Measurements from ENCODE around the gene NUFIP2. TPM values are rescaled to one million over a fixed set of nuclear protein-coding genes. Genes with fewer than 3 reads are reported as not detected.

Gene NUFIP2
- total and polyA plus RNA-seq, 2 donors (not counting 1 experiment from before 2014, with no cell fraction given) = 9.6 to 83.5 TPM

DNA sequence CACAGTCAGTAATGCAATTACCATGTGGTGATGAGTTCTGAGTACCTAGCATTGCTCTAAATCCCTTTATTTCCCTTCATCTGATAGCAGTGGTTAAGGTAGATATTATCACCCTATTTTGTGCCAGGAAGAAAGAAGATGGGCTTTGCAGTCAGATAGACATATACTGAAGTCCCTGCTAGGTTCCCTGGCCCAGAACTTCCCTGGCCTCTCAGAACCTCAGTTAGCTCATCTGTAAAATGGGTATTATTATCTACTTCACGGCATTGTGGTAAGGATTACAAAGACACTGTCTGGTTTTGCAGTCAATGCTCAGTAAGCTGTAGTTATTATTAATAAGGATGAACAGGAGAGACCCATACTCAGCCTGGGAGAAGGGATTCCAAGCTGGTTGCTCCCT is 51.9 kb downstream of the NUFIP2 start:
- ChIA-PET POLR2A (no interaction called here), CTCF (interaction anchor here (0.6 to 1.0 kb wide), 3 partner anchors 23 to 101 kb away, joined by 3 to 7 read pairs (median 4); no protein-coding TSS in a partner anchor)
- no peak overlapping the region for H3K4me3 ChIP-seq (ENCODE audit: control extremely low read depth in 1 of 5, extremely low read depth in 1 of 5, insufficient read depth in 1 of 5, low read depth in 2 of 5, low read length in 4 of 5)
- Mint-ChIP-seq H3K4me1 (peaks cover 2% of the 10 kb centered on the region), H3K4me3 (no peak overlapping the region), H3K9me3 (ENCODE audit: insufficient read depth) (no peaks in the 10 kb centered on the region), H3K27ac (no peak overlapping the region), H3K27me3 (no peaks in the 10 kb centered on the region)
- no peak overlapping the region for H3K27ac ChIP-seq (ENCODE audit: low read length in 2 of 2)
- no peaks in the 10 kb centered on the region for H3K27me3 ChIP-seq (replicated peaks in 1 of 4; ENCODE audit: control extremely low read depth in 1 of 4, control insufficient read depth in 3 of 4, insufficient read depth in 4 of 4, low read length in 3 of 4)
- no CpG with 5 or more reads among the region's 1 CpG for WGBS (ENCODE audit: insufficient coverage)
- no peak for TF ChIP-seq CTCF (IDR thresholded peaks at IDR 0.05)
- no peak for TF ChIP-seq EZH2 (IDR thresholded peaks at IDR 0.05; ENCODE audit: borderline replicate concordance, insufficient read depth, low read depth, low read length, poor library complexity, severe bottlenecking)
- peaks cover 0 to 3% of the 10 kb centered on the region in 2 donors for H3K4me1 ChIP-seq (ENCODE audit: control insufficient read depth in 2 of 2, insufficient read depth in 2 of 2, low read length in 2 of 2)
- intact Hi-C loops (cut with micrococcal nuclease) = no loop called here
- no peak overlapping the region for H3K9ac ChIP-seq (ENCODE audit: low read length)
- ATAC-seq (ENCODE audit: low read depth) = no peak
- H3K4me2 ChIP-seq (replicated peaks; ENCODE audit: low read depth, low read length, poor library complexity, severe bottlenecking) = no peak overlapping the region
- H3K9me3 ChIP-seq (ENCODE audit: control extremely low read depth in 1 of 3, control insufficient read depth in 2 of 3, insufficient read depth in 1 of 3, low read length in 2 of 3) = no peaks in the 10 kb centered on the region
- H3K36me3 ChIP-seq (replicated peaks in 1 of 2; ENCODE audit: control extremely low read depth in 1 of 2, control insufficient read depth in 1 of 2, extremely low read depth in 1 of 2, insufficient read depth in 2 of 2, low read length in 1 of 2) = no peaks in the 10 kb centered on the region
- no peaks in the 10 kb centered on the region for H4K20me1 ChIP-seq (ENCODE audit: control insufficient read depth, insufficient read depth, low read length, poor library complexity, severe bottlenecking)
- no peak for DNase-seq
- no peak overlapping the region for H2AFZ ChIP-seq (ENCODE audit: insufficient read depth, low read depth, low read length, poor library complexity, severe bottlenecking)
- no peaks in the 10 kb centered on the region for H3K79me2 ChIP-seq (ENCODE audit: control insufficient read depth, insufficient read depth, low read length)

GRCh38 chr17:29240968-29241963 is 52.7 kb downstream of the NUFIP2 start:
- H3K4me3 Mint-ChIP-seq = no peak overlapping the region
- DNase-seq = no peak
- POLR2A ChIA-PET = no interaction called here
- 86% methylated on average over 6 of the region's 9 CpGs for WGBS (ENCODE audit: insufficient coverage)
- H2AFZ ChIP-seq (ENCODE audit: insufficient read depth, low read depth, low read length, poor library complexity, severe bottlenecking) = no peak overlapping the region
- H3K36me3 ChIP-seq (replicated peaks in 1 of 2; ENCODE audit: control extremely low read depth in 1 of 2, control insufficient read depth in 1 of 2, extremely low read depth in 1 of 2, insufficient read depth in 2 of 2, low read length in 1 of 2) = no peaks in the 10 kb centered on the region
- H3K9ac ChIP-seq (ENCODE audit: low read length) = no peak overlapping the region
- TF ChIP-seq EZH2 (IDR thresholded peaks at IDR 0.05; ENCODE audit: borderline replicate concordance, insufficient read depth, low read depth, low read length, poor library complexity, severe bottlenecking) = no peak
- TF ChIP-seq CTCF (IDR thresholded peaks at IDR 0.05) = no peak
- intact Hi-C loops (cut with micrococcal nuclease) = no loop called here
- CTCF ChIA-PET = interaction anchor here (0.6 kb wide), 1 partner anchor 100 kb away, joined by 4 read pairs; no protein-coding TSS in a partner anchor
- H3K27ac ChIP-seq (ENCODE audit: low read length in 2 of 2) = no peak overlapping the region
- H3K4me1 Mint-ChIP-seq = peaks cover 2% of the 10 kb centered on the region
- H3K9me3 Mint-ChIP-seq (ENCODE audit: insufficient read depth) = no peaks in the 10 kb centered on the region
- no peaks in the 10 kb centered on the region for H4K20me1 ChIP-seq (ENCODE audit: control insufficient read depth, insufficient read depth, low read length, poor library complexity, severe bottlenecking)
- ATAC-seq (ENCODE audit: low read depth) = no peak
- H3K4me1 ChIP-seq (ENCODE audit: control insufficient read depth in 2 of 2, insufficient read depth in 2 of 2, low read length in 2 of 2) = peaks cover 0 to 3% of the 10 kb centered on the region in 2 donors
- H3K9me3 ChIP-seq (ENCODE audit: control extremely low read depth in 1 of 3, control insufficient read depth in 2 of 3, insufficient read depth in 1 of 3, low read length in 2 of 3) = no peaks in the 10 kb centered on the region
- no peaks in the 10 kb centered on the region for H3K27me3 ChIP-seq (replicated peaks in 1 of 4; ENCODE audit: control extremely low read depth in 1 of 4, control insufficient read depth in 3 of 4, insufficient read depth in 4 of 4, low read length in 3 of 4)
- H3K27me3 Mint-ChIP-seq = no peaks in the 10 kb centered on the region
- H3K4me2 ChIP-seq (replicated peaks; ENCODE audit: low read depth, low read length, poor library complexity, severe bottlenecking) = no peak overlapping the region
- no peaks in the 10 kb centered on the region for H3K79me2 ChIP-seq (ENCODE audit: control insufficient read depth, insufficient read depth, low read length)
- no peak overlapping the region for H3K27ac Mint-ChIP-seq
- H3K4me3 ChIP-seq (ENCODE audit: control extremely low read depth in 1 of 5, extremely low read depth in 1 of 5, insufficient read depth in 1 of 5, low read depth in 2 of 5, low read length in 4 of 5) = no peak overlapping the region
